ENCODE results near the gene ATP8A1. TPM values are rescaled to one million over a fixed set of nuclear protein-coding genes. Genes with fewer than 3 reads are reported as not detected.

The ATP8A1 gene
- total RNA-seq, 6 experiments from 2014 or later = 1.0 to 3.4 (median 1.9) TPM

DNA sequence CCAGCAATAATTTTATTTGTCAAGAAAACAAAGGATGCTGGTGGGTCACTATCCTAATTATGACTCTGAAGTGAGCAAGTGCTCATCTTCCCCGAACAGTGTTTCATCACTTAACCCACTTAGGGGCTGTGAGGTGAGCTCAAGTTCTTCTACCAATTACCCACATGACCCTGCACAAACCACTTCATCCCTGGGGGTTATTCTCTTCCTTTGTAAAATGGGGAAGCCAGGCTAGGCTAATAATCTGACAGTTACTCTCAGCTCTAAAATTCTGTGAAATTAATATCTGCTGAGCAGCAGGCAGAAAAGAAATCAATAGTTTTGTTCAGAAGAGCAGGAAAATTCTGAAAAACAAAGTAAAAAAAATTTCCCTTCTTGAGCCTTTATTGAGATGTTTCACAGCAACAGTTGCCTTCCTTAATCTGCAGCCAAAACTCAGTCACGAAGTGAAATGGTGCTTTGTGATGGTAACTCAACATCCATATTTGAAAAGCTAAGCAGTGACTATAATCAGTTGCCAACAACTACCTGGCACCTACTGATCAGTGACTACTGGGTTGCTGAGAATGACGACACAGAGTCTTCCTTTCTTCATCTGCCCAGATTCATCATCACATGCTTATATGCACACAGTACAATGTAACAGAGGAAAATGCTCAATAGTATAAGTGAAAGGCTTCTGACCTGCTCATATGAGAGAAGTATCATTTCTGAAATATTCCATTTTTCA, 24.1 kb downstream of the ATP8A1 start:
- Histone ChIP-seq H3K27me3 (no peaks in the 10 kb centered on the region), H3K27ac (no peak overlapping the region), H3K4me3 (no peak overlapping the region), H3K9me3 (no peaks in the 10 kb centered on the region), H3K36me3 (no peaks in the 10 kb centered on the region), H3K4me1 (no peaks in the 10 kb centered on the region)
- intact Hi-C loops (cut with DNase I) = no loop called here
- DNase-seq = no peak
- TF ChIP-seq, protein P1, sequence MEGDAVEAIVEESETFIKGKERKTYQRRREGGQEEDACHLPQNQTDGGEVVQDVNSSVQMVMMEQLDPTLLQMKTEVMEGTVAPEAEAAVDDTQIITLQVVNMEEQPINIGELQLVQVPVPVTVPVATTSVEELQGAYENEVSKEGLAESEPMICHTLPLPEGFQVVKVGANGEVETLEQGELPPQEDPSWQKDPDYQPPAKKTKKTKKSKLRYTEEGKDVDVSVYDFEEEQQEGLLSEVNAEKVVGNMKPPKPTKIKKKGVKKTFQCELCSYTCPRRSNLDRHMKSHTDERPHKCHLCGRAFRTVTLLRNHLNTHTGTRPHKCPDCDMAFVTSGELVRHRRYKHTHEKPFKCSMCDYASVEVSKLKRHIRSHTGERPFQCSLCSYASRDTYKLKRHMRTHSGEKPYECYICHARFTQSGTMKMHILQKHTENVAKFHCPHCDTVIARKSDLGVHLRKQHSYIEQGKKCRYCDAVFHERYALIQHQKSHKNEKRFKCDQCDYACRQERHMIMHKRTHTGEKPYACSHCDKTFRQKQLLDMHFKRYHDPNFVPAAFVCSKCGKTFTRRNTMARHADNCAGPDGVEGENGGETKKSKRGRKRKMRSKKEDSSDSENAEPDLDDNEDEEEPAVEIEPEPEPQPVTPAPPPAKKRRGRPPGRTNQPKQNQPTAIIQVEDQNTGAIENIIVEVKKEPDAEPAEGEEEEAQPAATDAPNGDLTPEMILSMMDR (IDR thresholded peaks at IDR 0.05) = no peak
- no peak for ATAC-seq
- WGBS (ENCODE audit: insufficient coverage, low coverage, low lambda C conversion rate, missing lambda C conversion rate) = 56% methylated on average over 3 of the region's 3 CpGs

DNA sequence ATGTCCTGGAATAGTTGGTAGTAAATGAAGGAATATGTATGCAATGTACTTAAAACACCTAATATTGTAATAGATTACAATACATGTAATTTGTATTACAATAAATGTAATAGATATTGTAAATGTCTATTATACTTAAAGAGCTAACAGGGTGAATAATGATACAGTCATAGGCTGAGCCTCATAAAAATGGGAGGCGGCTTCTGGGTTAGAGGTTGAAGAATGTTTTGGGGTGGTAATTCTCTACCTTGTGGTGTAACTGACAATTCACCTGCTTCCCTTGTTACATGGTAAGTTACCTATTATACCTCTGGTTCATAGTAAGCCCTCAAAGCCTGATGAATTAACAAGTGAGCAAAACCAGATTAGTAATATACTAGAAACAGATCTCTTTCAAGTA, 26.0 kb downstream of the ATP8A1 start:
- no peak for ATAC-seq
- TF ChIP-seq, protein P1 (IDR thresholded peaks at IDR 0.05) = no peak
- TF ChIP-seq POLR2A (IDR thresholded peaks at IDR 0.05) = no peak
- intact Hi-C loops (cut with DNase I) = no loop called here

DNA sequence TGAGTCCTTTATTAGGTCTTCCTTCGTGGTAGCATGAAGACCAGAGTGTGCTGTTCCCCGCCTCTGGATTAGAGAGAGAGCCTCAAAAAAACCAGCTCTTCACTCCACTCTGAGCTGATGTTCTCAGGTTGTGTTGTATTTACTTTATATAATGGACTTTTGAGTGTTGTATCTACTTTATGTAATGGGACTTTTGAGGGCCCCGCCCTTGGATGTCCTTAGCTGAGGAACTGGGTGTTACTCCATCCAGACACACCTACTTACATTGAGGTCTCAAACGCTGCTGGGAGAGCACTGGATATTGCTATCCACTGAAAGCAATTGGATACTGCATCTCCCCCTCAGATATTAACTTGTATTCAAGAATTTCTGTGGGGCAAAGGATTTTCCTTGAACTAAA, 28.2 kb downstream of the ATP8A1 start:
- Histone ChIP-seq H3K9me3 (no peaks in the 10 kb centered on the region), H3K36me3 (no peaks in the 10 kb centered on the region), H3K27me3 (no peaks in the 10 kb centered on the region), H3K27ac (no peak overlapping the region), H3K4me3 (no peak overlapping the region), H3K4me1 (no peaks in the 10 kb centered on the region)
- TF ChIP-seq POLR2A (IDR thresholded peaks at IDR 0.05) = no peak
- TF ChIP-seq, protein P1 (IDR thresholded peaks at IDR 0.05) = no peak
- ATAC-seq (no peak), DNase-seq (no peak)
- intact Hi-C loops (cut with DNase I) = no loop called here
- WGBS (ENCODE audit: insufficient coverage, low coverage, low lambda C conversion rate, missing lambda C conversion rate) = 76% methylated on average over 4 of the region's 4 CpGs

More for the DNA sequence above, 26.0 kb downstream of the ATP8A1 start:
- no peak for DNase-seq
- Histone ChIP-seq H3K36me3 (no peaks in the 10 kb centered on the region), H3K27me3 (no peaks in the 10 kb centered on the region), H3K27ac (no peak overlapping the region), H3K4me3 (no peak overlapping the region), H3K4me1 (no peaks in the 10 kb centered on the region), H3K9me3 (no peaks in the 10 kb centered on the region)
- 100% methylated on average over 1 of the region's 1 CpG for WGBS (ENCODE audit: insufficient coverage, low coverage, low lambda C conversion rate, missing lambda C conversion rate)

DNA sequence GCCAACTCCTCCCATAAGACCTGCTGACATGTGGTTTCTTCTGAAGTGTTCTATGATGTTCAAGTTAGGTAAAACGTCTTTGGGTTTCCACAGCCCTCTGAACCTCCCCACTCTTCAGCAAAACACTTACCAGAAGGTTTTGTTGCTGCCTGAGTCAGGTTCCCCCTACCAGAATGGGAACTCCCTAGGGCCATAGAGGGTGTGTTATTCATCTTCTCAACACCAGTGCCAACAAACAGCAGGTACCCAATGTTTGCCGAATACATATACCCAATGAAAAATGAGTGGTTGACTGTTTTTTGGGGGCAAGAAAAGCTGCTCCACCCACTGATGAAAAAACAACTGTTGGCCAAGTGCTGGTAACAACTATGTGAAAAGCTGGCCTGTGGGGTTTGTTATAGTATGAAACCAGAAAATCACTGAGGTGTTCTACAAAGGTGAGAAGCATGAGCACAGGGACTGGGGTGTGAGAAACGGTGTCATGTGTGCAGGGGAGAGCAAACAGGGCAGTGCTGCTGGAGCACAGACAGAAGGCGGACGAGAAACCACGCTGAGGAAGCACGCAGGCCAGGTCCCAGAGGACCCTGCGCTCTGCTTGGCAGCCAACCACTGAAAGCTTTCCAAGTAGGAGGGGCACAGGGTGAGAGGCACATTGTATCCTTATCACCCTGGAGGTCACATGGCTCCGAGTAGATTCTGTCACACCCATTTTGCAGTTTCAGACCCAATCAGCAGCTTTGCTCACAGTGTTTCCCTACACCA, 28.8 kb downstream of the ATP8A1 start:
- WGBS (ENCODE audit: insufficient coverage, low coverage, low lambda C conversion rate, missing lambda C conversion rate) = 60% methylated on average over 9 of the region's 9 CpGs
- Histone ChIP-seq H3K4me1 (no peaks in the 10 kb centered on the region), H3K4me3 (no peak overlapping the region), H3K27ac (no peak overlapping the region), H3K36me3 (no peaks in the 10 kb centered on the region), H3K27me3 (no peaks in the 10 kb centered on the region), H3K9me3 (no peaks in the 10 kb centered on the region)
- intact Hi-C loops (cut with DNase I) = no loop called here
- DNase-seq (no peak), ATAC-seq (peak in 3 of 4 donors; percentile 28 to 39 (median 35))
- no peak for TF ChIP-seq POLR2A (IDR thresholded peaks at IDR 0.05)
- TF ChIP-seq, protein P1 (IDR thresholded peaks at IDR 0.05) = no peak

Data from right lobe of liver (tissue), 6 donors.